ENCODE measurements around the gene FGF9.

Gene FGF9

GRCh38 chr13:21689097-21689496 lies 18.2 kb downstream of the FGF9 start:
- H3K4me1 Mint-ChIP-seq = peaks cover 18% of the 10 kb centered on the region
- H3K27me3 Mint-ChIP-seq = no peaks in the 10 kb centered on the region
- no peak for ATAC-seq
- H3K4me3 Mint-ChIP-seq = no peak overlapping the region
- DNase-seq = no peak
- no peaks in the 10 kb centered on the region for H3K9me3 Mint-ChIP-seq
- H3K27ac Mint-ChIP-seq = no peak overlapping the region

- H3K4me1 Mint-ChIP-seq = peaks cover 9% of the 10 kb centered on the region
- ATAC-seq = no peak
- no peak overlapping the region for H3K27ac Mint-ChIP-seq
- no peaks in the 10 kb centered on the region for H3K27me3 Mint-ChIP-seq
- DNase-seq = no peak
- H3K4me3 Mint-ChIP-seq = no peak overlapping the region
- H3K9me3 Mint-ChIP-seq = no peaks in the 10 kb centered on the region
Observed at GRCh38 chr13:21690955-21691354, 20.1 kb downstream of the FGF9 start.

DNA sequence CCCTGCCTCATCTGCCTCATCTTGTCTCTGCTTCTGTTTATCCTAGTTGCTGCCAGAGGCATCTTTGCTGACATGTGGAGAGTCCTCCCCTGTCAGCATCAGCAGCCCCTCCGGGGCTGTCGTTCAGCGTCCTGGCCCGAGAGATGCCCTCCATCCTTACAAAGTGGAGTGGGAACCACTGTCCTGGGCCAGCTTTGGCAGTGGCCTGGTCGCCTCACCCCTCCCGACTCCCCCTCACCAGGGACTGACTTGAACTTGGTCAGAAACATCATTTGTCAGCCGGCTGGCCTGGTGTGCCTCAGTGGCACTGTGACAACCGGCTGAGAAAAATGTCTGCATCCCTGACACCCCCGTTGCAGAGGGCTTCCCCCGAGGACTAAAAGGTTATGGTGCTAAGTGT lies 20.6 kb downstream of the FGF9 start:
- Mint-ChIP-seq H3K27me3 (no peaks in the 10 kb centered on the region), H3K9me3 (no peaks in the 10 kb centered on the region), H3K4me1 (peaks cover 6% of the 10 kb centered on the region), H3K27ac (peak overlapping the region in 1 of 2 donors; percentile 43), H3K4me3 (no peak overlapping the region)
- DNase-seq (no peak), ATAC-seq (no peak)

GRCh38 chr13:21691928-21692327 lies 21.1 kb downstream of the FGF9 start:
- Mint-ChIP-seq H3K9me3 (no peaks in the 10 kb centered on the region), H3K27ac (no peak overlapping the region), H3K4me1 (peaks cover 2% of the 10 kb centered on the region), H3K4me3 (no peak overlapping the region), H3K27me3 (no peaks in the 10 kb centered on the region)
- DNase-seq (no peak), ATAC-seq (no peak)

DNA sequence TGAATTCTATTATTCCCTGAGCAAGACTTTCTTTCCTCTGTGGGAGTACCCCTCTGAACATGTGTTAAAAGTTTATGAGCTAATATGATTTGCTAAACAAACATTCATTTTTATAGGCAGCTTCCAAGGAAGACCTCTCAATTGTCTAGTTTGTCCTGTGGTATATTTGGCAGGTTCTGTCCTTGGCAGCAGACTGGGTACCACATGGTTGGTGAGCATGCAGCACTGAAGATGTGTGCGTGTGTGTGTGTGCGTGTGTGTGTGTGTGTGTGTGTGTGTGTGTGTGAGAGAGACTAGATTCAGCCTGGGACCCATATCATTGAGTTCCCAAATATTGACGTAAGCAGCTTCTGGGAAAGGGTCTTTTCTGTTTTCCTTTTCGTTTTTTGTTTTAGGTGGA lies 24.0 kb downstream of the FGF9 start:
- H3K27me3 Mint-ChIP-seq = no peaks in the 10 kb centered on the region
- ATAC-seq = no peak

GRCh38 chr13:21695546-21695945 lies 24.7 kb downstream of the FGF9 start:
- no peaks in the 10 kb centered on the region for H3K27me3 Mint-ChIP-seq
- no peaks in the 10 kb centered on the region for H3K9me3 Mint-ChIP-seq
- H3K27ac Mint-ChIP-seq = no peak overlapping the region
- DNase-seq = no peak
- no peak overlapping the region for H3K4me3 Mint-ChIP-seq
- H3K4me1 Mint-ChIP-seq = no peaks in the 10 kb centered on the region
- ATAC-seq = no peak

More for the DNA sequence above, 24.0 kb downstream of the FGF9 start:
- no peaks in the 10 kb centered on the region for H3K4me1 Mint-ChIP-seq
- no peak overlapping the region for H3K4me3 Mint-ChIP-seq
- H3K9me3 Mint-ChIP-seq = no peaks in the 10 kb centered on the region
- no peak overlapping the region for H3K27ac Mint-ChIP-seq
- DNase-seq = no peak

GRCh38 chr13:21696865-21697448 lies 26.1 kb downstream of the FGF9 start:
- no peak for DNase-seq
- ATAC-seq = no peak
- H3K27ac Mint-ChIP-seq = no peak overlapping the region
- no peak overlapping the region for H3K4me3 Mint-ChIP-seq
- H3K27me3 Mint-ChIP-seq = no peaks in the 10 kb centered on the region
- no peaks in the 10 kb centered on the region for H3K9me3 Mint-ChIP-seq
- no peaks in the 10 kb centered on the region for H3K4me1 Mint-ChIP-seq

DNA sequence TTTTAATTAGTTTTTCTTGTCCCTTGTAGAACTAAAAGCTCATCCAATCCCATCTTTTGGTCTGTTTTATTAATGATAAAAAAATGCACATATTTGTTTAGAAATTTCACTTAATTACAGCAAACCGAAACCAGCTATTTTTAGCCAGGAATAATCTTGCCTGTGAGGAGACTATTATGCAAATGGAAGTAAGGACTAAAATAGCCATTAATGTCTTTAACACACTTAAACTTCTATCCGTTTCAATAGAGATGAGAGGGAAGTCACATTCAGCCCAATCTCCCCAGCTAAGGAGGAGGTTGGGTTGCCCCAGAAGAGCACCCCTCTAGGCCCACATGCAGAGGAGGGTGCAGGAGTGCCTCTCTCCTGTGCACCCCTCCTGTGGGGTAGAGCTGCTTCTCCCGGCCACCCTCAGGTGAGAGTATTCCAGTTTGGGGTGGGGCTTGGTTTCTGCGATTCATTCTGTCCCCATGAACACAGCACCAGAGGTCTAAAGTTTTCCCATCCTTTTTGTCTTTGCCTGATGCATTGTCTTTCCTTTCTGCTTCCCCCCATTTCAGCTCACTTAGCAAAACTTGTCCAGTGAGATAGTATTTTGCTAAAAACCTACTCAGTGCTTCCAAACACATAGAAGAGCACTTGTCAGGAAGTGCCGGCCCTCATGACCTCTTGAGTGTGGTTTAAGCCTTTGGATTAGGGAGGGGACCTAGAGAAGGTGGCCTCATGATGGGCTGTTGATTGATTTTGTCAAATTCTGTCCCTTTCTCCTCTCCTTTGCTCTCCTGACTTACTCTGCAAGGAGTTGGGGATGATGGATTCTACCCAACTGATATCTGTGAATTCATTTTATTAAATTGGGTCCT lies 28.2 kb downstream of the FGF9 start:
- ATAC-seq (no peak), DNase-seq (no peak)
- peaks cover 6% of the 10 kb centered on the region for H3K27me3 Mint-ChIP-seq
- no peaks in the 10 kb centered on the region for H3K9me3 Mint-ChIP-seq
- H3K27ac Mint-ChIP-seq = peak overlapping the region in 1 of 2 donors; percentile 17
- no peaks in the 10 kb centered on the region for H3K4me1 Mint-ChIP-seq
- no peak overlapping the region for H3K4me3 Mint-ChIP-seq

- Mint-ChIP-seq H3K4me1 (no peaks in the 10 kb centered on the region), H3K4me3 (no peak overlapping the region), H3K27me3 (peaks cover 7% of the 10 kb centered on the region), H3K9me3 (no peaks in the 10 kb centered on the region), H3K27ac (no peak overlapping the region)
- ATAC-seq (no peak), DNase-seq (no peak)
Observed at GRCh38 chr13:21701460-21701859, 30.6 kb downstream of the FGF9 start.

GRCh38 chr13:21703846-21704245 lies 33.0 kb downstream of the FGF9 start:
- Mint-ChIP-seq H3K9me3 (no peaks in the 10 kb centered on the region), H3K4me3 (no peak overlapping the region), H3K27me3 (peaks cover 16% of the 10 kb centered on the region), H3K27ac (peak overlapping the region in 1 of 2 donors; percentile 72), H3K4me1 (no peaks in the 10 kb centered on the region)
- DNase-seq = no peak
- no peak for ATAC-seq

DNA sequence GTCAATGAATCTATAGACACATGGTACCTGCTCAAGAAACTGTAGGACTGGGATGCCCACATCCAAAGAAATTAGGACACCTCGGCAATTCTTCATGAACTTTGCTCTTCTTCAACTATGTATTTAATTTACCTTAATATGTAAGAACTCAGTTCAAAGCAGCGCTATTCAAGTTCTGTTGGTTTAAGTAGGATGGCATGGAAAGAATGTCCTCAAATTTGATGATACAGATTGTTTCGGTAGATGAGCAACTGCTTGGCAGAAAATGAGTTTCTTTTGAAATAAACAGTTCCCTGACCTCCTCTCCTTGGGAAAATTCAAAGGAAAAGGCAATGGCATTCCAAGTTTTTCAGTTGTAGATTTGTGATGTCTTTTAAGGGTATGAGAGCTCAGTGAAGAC lies 36.7 kb downstream of the FGF9 start:
- no peaks in the 10 kb centered on the region for H3K4me1 Mint-ChIP-seq
- H3K4me3 Mint-ChIP-seq = no peak overlapping the region
- H3K9me3 Mint-ChIP-seq = peaks cover 11 to 12% of the 10 kb centered on the region in 2 donors
- no peak overlapping the region for H3K27ac Mint-ChIP-seq
- peaks cover 30% of the 10 kb centered on the region for H3K27me3 Mint-ChIP-seq
- DNase-seq (no peak), ATAC-seq (no peak)

- no peak overlapping the region for H3K4me3 Mint-ChIP-seq
- ATAC-seq (no peak), DNase-seq (no peak)
- peaks cover 11 to 12% of the 10 kb centered on the region in 2 donors for H3K9me3 Mint-ChIP-seq
- no peaks in the 10 kb centered on the region for H3K4me1 Mint-ChIP-seq
- no peak overlapping the region for H3K27ac Mint-ChIP-seq
- H3K27me3 Mint-ChIP-seq = peaks cover 28% of the 10 kb centered on the region
Observed at GRCh38 chr13:21709697-21710096, 38.8 kb downstream of the FGF9 start.

DNA sequence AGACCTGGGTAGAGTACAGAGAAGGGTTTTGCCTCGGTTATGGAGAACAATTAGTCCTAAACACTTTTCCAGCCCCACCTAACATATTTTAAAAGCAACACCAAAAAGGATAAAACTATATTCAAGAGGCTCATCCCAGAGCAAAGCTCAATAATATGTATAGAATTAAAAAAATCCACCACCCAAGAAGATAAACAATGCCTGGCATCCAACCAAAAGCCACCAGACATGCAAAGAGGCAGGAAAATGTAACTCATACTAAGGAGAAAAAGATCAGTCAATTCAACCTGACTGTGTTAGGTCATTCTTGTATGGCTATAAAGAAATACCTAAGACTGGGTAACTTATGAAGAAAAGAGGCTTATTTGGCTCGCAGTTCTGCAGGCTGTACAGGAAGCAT lies 39.3 kb downstream of the FGF9 start:
- ATAC-seq (no peak), DNase-seq (no peak)
- H3K27me3 Mint-ChIP-seq = peaks cover 28% of the 10 kb centered on the region
- H3K4me3 Mint-ChIP-seq = no peak overlapping the region
- no peak overlapping the region for H3K27ac Mint-ChIP-seq
- H3K9me3 Mint-ChIP-seq = peaks cover 11 to 12% of the 10 kb centered on the region in 2 donors
- no peaks in the 10 kb centered on the region for H3K4me1 Mint-ChIP-seq

DNA sequence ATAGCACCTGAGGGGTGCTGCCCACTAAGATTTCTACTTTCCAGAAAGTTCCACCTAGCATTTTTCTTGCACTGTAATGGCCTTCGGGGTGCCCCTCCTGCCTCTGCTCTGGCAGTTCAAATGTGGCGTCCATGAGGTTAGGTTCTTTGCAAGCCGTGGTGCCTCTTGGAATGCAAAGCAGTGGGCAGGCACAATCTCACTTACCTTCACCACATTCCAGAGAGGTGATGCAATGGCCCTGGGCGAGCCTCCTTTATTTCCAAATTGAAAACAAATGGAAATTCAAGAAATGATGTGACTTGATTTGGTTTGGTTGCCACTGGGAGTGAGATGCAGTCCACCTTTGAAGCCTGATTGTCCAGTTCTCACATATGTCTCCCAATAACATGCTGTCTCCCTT lies 46.9 kb downstream of the FGF9 start:
- DNase-seq (no peak), ATAC-seq (no peak)
- H3K4me3 Mint-ChIP-seq = no peak overlapping the region
- H3K4me1 Mint-ChIP-seq = no peaks in the 10 kb centered on the region
- H3K27me3 Mint-ChIP-seq = peaks cover 52% of the 10 kb centered on the region
- no peak overlapping the region for H3K27ac Mint-ChIP-seq
- no peaks in the 10 kb centered on the region for H3K9me3 Mint-ChIP-seq

DNA sequence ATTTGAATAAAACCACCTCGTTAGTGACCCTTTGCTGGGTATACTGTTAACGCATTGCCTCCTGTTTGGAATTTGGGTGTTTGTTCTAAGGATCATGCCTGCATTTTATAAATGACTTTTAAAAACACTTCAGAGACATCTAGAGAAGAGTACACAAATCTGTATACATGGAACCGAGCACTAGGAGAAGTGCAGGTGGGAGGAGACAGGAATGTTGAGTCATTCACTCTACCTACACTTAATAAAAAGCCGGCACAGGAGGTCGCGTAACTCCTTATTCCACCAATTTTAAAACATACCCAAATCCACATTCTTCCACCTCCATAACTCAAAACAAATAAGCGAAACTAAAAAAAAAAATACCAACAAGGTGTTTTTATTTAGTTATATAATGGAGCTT lies 48.6 kb downstream of the FGF9 start:
- no peak overlapping the region for H3K27ac Mint-ChIP-seq
- no peak overlapping the region for H3K4me3 Mint-ChIP-seq
- ATAC-seq = no peak

GRCh38 chr13:21723807-21724505 lies 53.1 kb downstream of the FGF9 start:
- DNase-seq (no peak), ATAC-seq (no peak)
- Mint-ChIP-seq H3K4me3 (no peak overlapping the region), H3K9me3 (peaks cover 8 to 9% of the 10 kb centered on the region in 2 donors), H3K27ac (no peak overlapping the region), H3K27me3 (peaks cover 40% of the 10 kb centered on the region), H3K4me1 (no peaks in the 10 kb centered on the region)

More for the DNA sequence above, 48.6 kb downstream of the FGF9 start:
- Mint-ChIP-seq H3K4me1 (no peaks in the 10 kb centered on the region), H3K9me3 (no peaks in the 10 kb centered on the region), H3K27me3 (peaks cover 61% of the 10 kb centered on the region)
- DNase-seq = no peak

Data from stimulated activated naive CD8-positive, alpha-beta T cell treated with anti-CD3 and anti-CD28 coated beads, Interleukin-15, amount 100 ng/mL, for 72 hours (primary cell).